ENCODE measurements around the gene RAC2. TPM values are rescaled to one million over a fixed set of nuclear protein-coding genes. Genes with fewer than 3 reads are reported as not detected.

RAC2 gene
- 100 to 1,000 TPM; 728 to 759 TPM for total RNA-seq

GRCh38 chr22:37244114-37244921 is at the start of gene RAC2:
Gene RAC2 (minus strand): TSS chr22:37244269. CDS start chr22:37244148, 121 bp downstream.
- H3K4me1 Mint-ChIP-seq (ENCODE audit: low read depth) = peaks cover 38% of the 10 kb centered on the region

GRCh38 chr22:37293172-37293571 is 49.1 kb upstream of the RAC2 start:
- intact Hi-C loops (cut with micrococcal nuclease) = no loop called here
- no peak overlapping the region for H3K4me3 Mint-ChIP-seq
- peaks cover 23% of the 10 kb centered on the region for H3K36me3 Mint-ChIP-seq (ENCODE audit: low read depth)
- H3K4me1 Mint-ChIP-seq (ENCODE audit: low read depth) = peaks cover 64% of the 10 kb centered on the region
- no peaks in the 10 kb centered on the region for H3K27me3 Mint-ChIP-seq (ENCODE audit: low read depth)
- H3K9me3 Mint-ChIP-seq = no peaks in the 10 kb centered on the region
- CTCF ChIA-PET = interaction anchor here (1.2 kb wide), 1 partner anchor 26 kb away, joined by 3 read pairs; no protein-coding TSS in a partner anchor
- H3K27ac Mint-ChIP-seq = peak overlapping the region; percentile 39
- DNase-seq = no peak

More at GRCh38 chr22:37244114-37244921, at the start of gene RAC2:
- CTCF ChIA-PET = interaction anchor here (0.9 to 17.7 kb wide), 7 partner anchors 11 to 222 kb away, joined by 3 to 220 read pairs (median 4); no protein-coding TSS in a partner anchor
- H3K4me3 Mint-ChIP-seq = peak within 1 kb of the TSS; percentile 99
- peaks cover 43% of the 10 kb centered on the region for H3K36me3 Mint-ChIP-seq (ENCODE audit: low read depth)
- intact Hi-C loops (cut with micrococcal nuclease) = loop anchor here (1.0 to 5.0 kb wide), 3 partner anchors 11 to 167 kb away; no protein-coding TSS in a partner anchor
- peak within 1 kb of the TSS; percentile 99 for H3K27ac Mint-ChIP-seq
- no peaks in the 10 kb centered on the region for H3K27me3 Mint-ChIP-seq (ENCODE audit: low read depth)
- no peaks in the 10 kb centered on the region for H3K9me3 Mint-ChIP-seq
- peak; percentile 94 for DNase-seq

GRCh38 chr22:37292641-37293040 is 48.6 kb upstream of the RAC2 start:
- H3K9me3 Mint-ChIP-seq = no peaks in the 10 kb centered on the region
- no peak for DNase-seq
- peak overlapping the region; percentile 39 for H3K27ac Mint-ChIP-seq
- H3K4me1 Mint-ChIP-seq (ENCODE audit: low read depth) = peaks cover 65% of the 10 kb centered on the region
- peaks cover 22% of the 10 kb centered on the region for H3K36me3 Mint-ChIP-seq (ENCODE audit: low read depth)
- intact Hi-C loops (cut with micrococcal nuclease) = no loop called here
- CTCF ChIA-PET = interaction anchor here (1.2 kb wide), 1 partner anchor 25 kb away, joined by 3 read pairs; no protein-coding TSS in a partner anchor
- H3K4me3 Mint-ChIP-seq = no peak overlapping the region
- H3K27me3 Mint-ChIP-seq (ENCODE audit: low read depth) = no peaks in the 10 kb centered on the region

- DNase-seq = no peak
- Mint-ChIP-seq H3K4me1 (ENCODE audit: low read depth) (peaks cover 70% of the 10 kb centered on the region), H3K27me3 (ENCODE audit: low read depth) (no peaks in the 10 kb centered on the region), H3K27ac (peak overlapping the region; percentile 19), H3K9me3 (no peaks in the 10 kb centered on the region), H3K36me3 (ENCODE audit: low read depth) (peaks cover 25% of the 10 kb centered on the region), H3K4me3 (no peak overlapping the region)
- CTCF ChIA-PET = interaction anchor here (1.2 kb wide), 1 partner anchor 24 kb away, joined by 3 read pairs; no protein-coding TSS in a partner anchor
- intact Hi-C loops (cut with micrococcal nuclease) = no loop called here
Observed at GRCh38 chr22:37291559-37292298, 47.7 kb upstream of the RAC2 start.

GRCh38 chr22:37290737-37291136 is 46.7 kb upstream of the RAC2 start:
- Mint-ChIP-seq H3K4me3 (no peak overlapping the region), H3K36me3 (ENCODE audit: low read depth) (peaks cover 28% of the 10 kb centered on the region), H3K4me1 (ENCODE audit: low read depth) (peaks cover 80% of the 10 kb centered on the region), H3K27me3 (ENCODE audit: low read depth) (no peaks in the 10 kb centered on the region), H3K27ac (peak overlapping the region; percentile 19), H3K9me3 (no peaks in the 10 kb centered on the region)
- CTCF ChIA-PET = interaction anchor here (1.4 kb wide), 1 partner anchor 14 kb away, joined by 3 read pairs; no protein-coding TSS in a partner anchor
- DNase-seq = no peak
- intact Hi-C loops (cut with micrococcal nuclease) = no loop called here

- Mint-ChIP-seq H3K36me3 (ENCODE audit: low read depth) (peaks cover 28% of the 10 kb centered on the region), H3K27me3 (ENCODE audit: low read depth) (no peaks in the 10 kb centered on the region), H3K27ac (peak overlapping the region; percentile 46), H3K4me3 (no peak overlapping the region), H3K4me1 (ENCODE audit: low read depth) (peaks cover 78% of the 10 kb centered on the region), H3K9me3 (no peaks in the 10 kb centered on the region)
- intact Hi-C loops (cut with micrococcal nuclease) = no loop called here
- DNase-seq = no peak
- CTCF ChIA-PET = interaction anchor here (1.1 to 1.4 kb wide), 4 partner anchors 11 to 29 kb away, joined by 3 to 4 read pairs (median 3); no protein-coding TSS in a partner anchor
Observed at GRCh38 chr22:37289156-37289735, 45.2 kb upstream of the RAC2 start.

GRCh38 chr22:37288521-37288920 is 44.5 kb upstream of the RAC2 start:
- H3K4me1 Mint-ChIP-seq (ENCODE audit: low read depth) = peaks cover 80% of the 10 kb centered on the region
- H3K4me3 Mint-ChIP-seq = no peak overlapping the region
- peaks cover 29% of the 10 kb centered on the region for H3K36me3 Mint-ChIP-seq (ENCODE audit: low read depth)
- no peaks in the 10 kb centered on the region for H3K9me3 Mint-ChIP-seq
- intact Hi-C loops (cut with micrococcal nuclease) = no loop called here
- peak overlapping the region; percentile 46 for H3K27ac Mint-ChIP-seq
- CTCF ChIA-PET = no interaction called here
- no peak for DNase-seq
- H3K27me3 Mint-ChIP-seq (ENCODE audit: low read depth) = no peaks in the 10 kb centered on the region

- intact Hi-C loops (cut with micrococcal nuclease) = no loop called here
- Mint-ChIP-seq H3K4me3 (no peak overlapping the region), H3K36me3 (ENCODE audit: low read depth) (peaks cover 24% of the 10 kb centered on the region), H3K4me1 (ENCODE audit: low read depth) (peaks cover 80% of the 10 kb centered on the region), H3K9me3 (no peaks in the 10 kb centered on the region), H3K27me3 (ENCODE audit: low read depth) (no peaks in the 10 kb centered on the region), H3K27ac (peak overlapping the region; percentile 81)
- peak; percentile 63 for DNase-seq
- CTCF ChIA-PET = interaction anchor here (1.1 to 1.5 kb wide), 2 partner anchors 10 to 20 kb away, joined by 4 to 5 read pairs; no protein-coding TSS in a partner anchor
Observed at GRCh38 chr22:37287550-37287951, 43.5 kb upstream of the RAC2 start.

- Mint-ChIP-seq H3K27ac (peak overlapping the region; percentile 81), H3K27me3 (ENCODE audit: low read depth) (no peaks in the 10 kb centered on the region), H3K9me3 (no peaks in the 10 kb centered on the region), H3K4me1 (ENCODE audit: low read depth) (peaks cover 79% of the 10 kb centered on the region), H3K36me3 (ENCODE audit: low read depth) (peaks cover 9% of the 10 kb centered on the region), H3K4me3 (no peak overlapping the region)
- no peak for DNase-seq
- CTCF ChIA-PET = interaction anchor here (0.8 to 2.6 kb wide), 3 partner anchors 18 to 41 kb away, joined by 4 to 9 read pairs (median 5); no protein-coding TSS in a partner anchor
- intact Hi-C loops (cut with micrococcal nuclease) = no loop called here
Observed at GRCh38 chr22:37285937-37286336, 41.9 kb upstream of the RAC2 start.

- intact Hi-C loops (cut with micrococcal nuclease) = no loop called here
- Mint-ChIP-seq H3K27me3 (ENCODE audit: low read depth) (no peaks in the 10 kb centered on the region), H3K27ac (peak overlapping the region; percentile 97), H3K9me3 (no peaks in the 10 kb centered on the region), H3K4me1 (ENCODE audit: low read depth) (peaks cover 74% of the 10 kb centered on the region), H3K4me3 (peak overlapping the region; percentile 85), H3K36me3 (ENCODE audit: low read depth) (peaks cover 9% of the 10 kb centered on the region)
- DNase-seq = peak; percentile 55
- CTCF ChIA-PET = interaction anchor here (1.1 to 2.6 kb wide), 2 partner anchors 25 to 43 kb away, joined by 3 to 9 read pairs; no protein-coding TSS in a partner anchor
Observed at GRCh38 chr22:37284805-37285355, 40.8 kb upstream of the RAC2 start.

GRCh38 chr22:37284126-37284804 is 40.2 kb upstream of the RAC2 start:
- CTCF ChIA-PET = interaction anchor here (1.1 to 4.6 kb wide), 4 partner anchors 16 to 42 kb away, joined by 3 to 17 read pairs (median 6); no protein-coding TSS in a partner anchor
- H3K27me3 Mint-ChIP-seq (ENCODE audit: low read depth) = no peaks in the 10 kb centered on the region
- peak overlapping the region; percentile 85 for H3K4me3 Mint-ChIP-seq
- no peak for DNase-seq
- H3K27ac Mint-ChIP-seq = peak overlapping the region; percentile 97
- H3K9me3 Mint-ChIP-seq = no peaks in the 10 kb centered on the region
- H3K4me1 Mint-ChIP-seq (ENCODE audit: low read depth) = peaks cover 67% of the 10 kb centered on the region
- intact Hi-C loops (cut with micrococcal nuclease) = no loop called here
- H3K36me3 Mint-ChIP-seq (ENCODE audit: low read depth) = peaks cover 6% of the 10 kb centered on the region

All from activated naive CD4-positive, alpha-beta T cell treated with anti-CD3 and anti-CD28 coated beads for 36 hours (primary cell).